GM13977 (cell line): ENCODE measurements around the gene LHX5.
A peak's percentile ranks its signal among the peaks of the same experiment; 100 is the strongest.

Source experiments
- DNase-seq: peaks from one replicate; pipeline ENCODE4 v3.0.0; 2012; ENCODE audit warnings: low spot score
- CTCF ChIP-seq: IDR thresholded peaks from 2 replicates; pipeline ENCODE4 v1.5.1; 2012; ENCODE audit warnings: mild to moderate bottlenecking, control low read depth; ENCODE audit not compliant: insufficient read depth; ENCODE audit errors: extremely low read depth, missing control alignments
- in situ Hi-C: fragments of 300-500 bp; cut with MboI; formaldehyde crosslinking; loops from one replicate; pipeline ENCODE4 v1.12.0; 2022; ENCODE audit warnings: low sequenced_read_pairs, low pct_unique_long_range_greater_than_20kb, mixed read lengths, inconsistent platforms; ENCODE audit not compliant: unreplicated experiment

LHX5 gene

GRCh38 chr12:113488322-113488721, 16.7 kb upstream of the LHX5 start:
- in situ Hi-C loops = no loop called here
- no peak for TF ChIP-seq CTCF
- DNase-seq = no peak

DNA sequence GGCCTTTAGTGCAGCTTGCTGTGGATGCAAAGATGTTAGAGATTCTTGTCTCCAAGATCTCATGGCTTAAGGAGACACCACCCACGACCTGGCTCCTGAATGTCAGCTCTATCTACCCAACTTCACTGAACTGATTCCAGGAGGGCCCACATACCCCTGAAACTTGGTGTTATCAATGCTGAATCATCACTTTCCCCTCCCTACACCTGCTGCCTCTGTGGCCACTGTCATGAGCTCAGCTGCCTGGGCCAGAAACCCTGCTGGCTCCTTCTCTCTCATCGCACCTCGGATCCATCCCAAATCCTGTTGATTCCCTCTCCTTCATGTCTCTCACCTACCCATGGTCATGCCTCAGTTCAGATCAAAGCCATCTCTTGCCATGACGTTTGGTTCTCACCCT, 15.1 kb upstream of the LHX5 start:
- no peak for TF ChIP-seq CTCF
- no peak for DNase-seq
- in situ Hi-C loops = no loop called here

DNA sequence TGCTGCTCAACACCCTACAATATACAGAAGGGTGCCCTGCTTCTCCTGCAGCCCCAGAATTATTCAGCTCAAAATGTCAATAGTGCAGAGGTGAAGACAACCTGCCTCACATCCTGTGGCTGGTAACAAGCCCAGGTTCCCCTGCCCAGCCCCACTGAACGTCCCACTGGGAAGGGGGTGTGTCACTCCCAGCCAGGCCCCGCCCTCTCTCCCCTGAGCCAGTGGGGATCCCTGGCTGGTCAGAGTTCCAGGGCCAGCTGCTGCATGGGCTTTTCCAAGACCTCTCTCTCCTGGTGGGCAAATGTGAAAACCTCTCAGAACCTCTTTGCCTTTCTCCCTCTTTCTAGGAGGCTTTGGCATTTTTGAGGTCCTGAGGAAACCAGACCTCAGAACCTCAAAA, 13.7 kb upstream of the LHX5 start:
- in situ Hi-C loops = no loop called here
- TF ChIP-seq CTCF = no peak
- DNase-seq = no peak

DNA sequence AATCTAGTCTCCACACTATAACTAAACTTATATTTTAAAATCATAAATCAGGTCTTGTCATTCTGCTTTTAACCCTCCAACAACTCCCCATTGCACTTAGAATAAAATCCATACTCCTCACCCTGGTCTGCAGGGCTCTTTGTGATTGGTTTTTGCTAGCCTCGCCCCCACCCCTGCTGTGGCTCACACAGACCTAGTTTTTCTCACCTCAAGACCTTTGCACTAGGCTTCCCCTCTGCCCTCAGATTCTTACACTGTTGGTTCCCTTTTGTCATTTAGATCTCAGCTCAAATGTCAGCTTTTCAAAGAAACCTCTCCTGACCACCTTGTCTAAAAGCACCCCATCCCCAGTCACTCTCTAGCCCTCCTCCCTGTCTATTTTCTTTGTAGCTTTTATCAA, 10.7 kb upstream of the LHX5 start:
- in situ Hi-C loops = no loop called here
- DNase-seq = no peak
- TF ChIP-seq CTCF = no peak

GRCh38 chr12:113480336-113480971, 8.8 kb upstream of the LHX5 start:
- no peak for DNase-seq
- in situ Hi-C loops = no loop called here
- no peak for TF ChIP-seq CTCF

- TF ChIP-seq CTCF = no peak
- DNase-seq = peak; percentile 77
- in situ Hi-C loops = no loop called here
Measured at GRCh38 chr12:113479590-113480335, 8.1 kb upstream of the LHX5 start.
